Measurements from ENCODE around the gene PLA2G5. TPM values are rescaled to one million over a fixed set of nuclear protein-coding genes. Genes with fewer than 3 reads are reported as not detected.

The PLA2G5 gene
- total RNA-seq, 4 donors from 2014 or later: 0.87 to 4.7 (median 2.2) TPM

DNA sequence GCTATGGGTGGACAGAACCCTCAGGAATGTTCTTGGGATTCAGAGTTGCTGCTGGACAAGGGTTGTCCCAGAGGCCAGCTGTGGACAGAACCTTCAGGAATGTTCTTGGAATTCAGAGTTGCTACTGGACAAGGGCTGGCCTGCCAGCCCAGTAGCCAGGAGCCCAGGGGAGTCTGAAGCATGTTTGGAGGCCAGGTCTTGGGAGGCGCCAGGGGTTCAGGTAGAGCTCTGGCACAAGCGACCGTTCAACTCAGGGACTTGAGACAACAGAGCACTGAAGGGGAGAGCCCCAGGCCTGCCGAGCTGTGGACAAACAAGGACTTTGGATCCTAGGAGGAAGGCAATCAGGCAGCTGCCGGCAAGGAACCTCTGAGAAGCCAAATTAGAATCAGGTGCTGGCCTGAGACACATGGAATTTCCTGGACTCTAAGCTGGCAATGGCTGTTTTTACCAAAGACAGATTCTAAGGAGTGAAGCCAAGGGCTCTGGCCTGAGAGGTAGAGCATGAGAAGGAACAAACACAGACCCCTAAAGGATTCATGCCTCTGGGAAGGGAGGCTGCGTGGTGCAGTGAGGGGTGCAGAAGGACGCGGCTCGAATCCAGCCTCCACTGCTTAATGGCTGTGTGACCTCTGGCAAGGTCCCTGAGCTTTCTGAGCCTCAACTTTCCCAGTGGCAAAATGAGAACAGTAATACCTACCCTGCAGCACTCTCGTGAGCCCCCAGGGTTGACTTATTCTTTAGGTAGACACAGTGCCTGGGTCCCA is 13.4 kb downstream of the PLA2G5 start:
- no peak for TF ChIP-seq EP300 (IDR thresholded peaks at IDR 0.05)
- TF ChIP-seq, protein P1, sequence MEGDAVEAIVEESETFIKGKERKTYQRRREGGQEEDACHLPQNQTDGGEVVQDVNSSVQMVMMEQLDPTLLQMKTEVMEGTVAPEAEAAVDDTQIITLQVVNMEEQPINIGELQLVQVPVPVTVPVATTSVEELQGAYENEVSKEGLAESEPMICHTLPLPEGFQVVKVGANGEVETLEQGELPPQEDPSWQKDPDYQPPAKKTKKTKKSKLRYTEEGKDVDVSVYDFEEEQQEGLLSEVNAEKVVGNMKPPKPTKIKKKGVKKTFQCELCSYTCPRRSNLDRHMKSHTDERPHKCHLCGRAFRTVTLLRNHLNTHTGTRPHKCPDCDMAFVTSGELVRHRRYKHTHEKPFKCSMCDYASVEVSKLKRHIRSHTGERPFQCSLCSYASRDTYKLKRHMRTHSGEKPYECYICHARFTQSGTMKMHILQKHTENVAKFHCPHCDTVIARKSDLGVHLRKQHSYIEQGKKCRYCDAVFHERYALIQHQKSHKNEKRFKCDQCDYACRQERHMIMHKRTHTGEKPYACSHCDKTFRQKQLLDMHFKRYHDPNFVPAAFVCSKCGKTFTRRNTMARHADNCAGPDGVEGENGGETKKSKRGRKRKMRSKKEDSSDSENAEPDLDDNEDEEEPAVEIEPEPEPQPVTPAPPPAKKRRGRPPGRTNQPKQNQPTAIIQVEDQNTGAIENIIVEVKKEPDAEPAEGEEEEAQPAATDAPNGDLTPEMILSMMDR (IDR thresholded peaks at IDR 0.05): no peak
- TF ChIP-seq POLR2A (IDR thresholded peaks at IDR 0.05): no peak
- Histone ChIP-seq H3K36me3 (no peaks in the 10 kb centered on the region), H3K27me3 (no peaks in the 10 kb centered on the region), H3K4me1 (no peaks in the 10 kb centered on the region), H3K4me3 (no peak overlapping the region), H3K27ac (no peak overlapping the region), H3K9me3 (no peaks in the 10 kb centered on the region)
- DNase-seq (ENCODE audit: low spot score in 2 of 2): no peak
- 82 to 83% methylated on average over 10 of the region's 10 CpGs for WGBS, 2 donors

DNA sequence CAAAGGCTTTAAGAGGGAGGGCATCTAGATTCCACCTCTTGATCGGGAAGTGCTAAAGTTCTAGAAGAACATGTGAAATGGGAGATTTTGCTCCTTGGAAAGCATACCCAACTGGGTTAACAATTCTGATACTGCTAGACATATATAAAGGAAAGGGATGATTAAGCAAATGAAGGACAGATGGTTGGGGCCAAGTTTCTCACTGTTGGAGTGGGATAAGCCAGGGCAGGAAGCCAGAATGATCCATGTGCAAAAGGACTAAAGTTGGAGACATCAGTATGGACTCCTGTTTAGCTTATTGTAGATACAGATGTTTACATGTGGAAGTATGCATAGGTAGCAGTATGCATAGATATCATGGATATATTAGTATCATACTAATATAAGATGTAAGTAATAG is 16.8 kb downstream of the PLA2G5 start:
- TF ChIP-seq POLR2A (IDR thresholded peaks at IDR 0.05): no peak
- TF ChIP-seq EP300 (IDR thresholded peaks at IDR 0.05): no peak
- TF ChIP-seq, protein P1 (IDR thresholded peaks at IDR 0.05): no peak
- no peaks in the 10 kb centered on the region for H3K36me3 ChIP-seq
- DNase-seq (ENCODE audit: low spot score in 2 of 2): no peak
- no peaks in the 10 kb centered on the region for H3K4me1 ChIP-seq
- 85 to 93% methylated on average over 1 of the region's 1 CpG for WGBS, 2 donors
- H3K27me3 ChIP-seq: no peaks in the 10 kb centered on the region
- H3K9me3 ChIP-seq: no peaks in the 10 kb centered on the region
- H3K4me3 ChIP-seq: no peak overlapping the region
- H3K27ac ChIP-seq: no peak overlapping the region

DNA sequence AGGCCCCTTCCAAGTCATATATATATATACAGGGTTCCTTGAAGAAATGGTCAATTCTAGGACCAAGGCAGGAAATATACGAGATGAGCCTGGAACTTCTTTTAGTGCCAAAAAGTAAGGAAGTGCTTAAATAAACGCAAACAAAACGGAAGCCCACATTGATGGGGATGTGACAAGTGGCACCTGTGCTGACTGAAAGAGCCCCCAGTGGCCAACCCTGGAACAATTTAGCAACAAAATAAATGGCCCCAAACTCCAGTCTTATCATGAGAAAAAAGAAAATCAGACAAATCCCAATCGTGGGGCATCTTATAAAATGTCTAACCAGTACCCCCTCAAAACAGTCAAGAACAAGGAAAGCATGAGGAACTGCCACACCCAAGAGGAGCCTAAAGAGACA is 17.7 kb downstream of the PLA2G5 start:
- no peak for DNase-seq (ENCODE audit: low spot score in 2 of 2)
- WGBS, 2 donors: 65 to 73% methylated on average over 4 of the region's 4 CpGs
- no peaks in the 10 kb centered on the region for H3K27me3 ChIP-seq
- H3K4me1 ChIP-seq: no peaks in the 10 kb centered on the region
- TF ChIP-seq EP300 (IDR thresholded peaks at IDR 0.05): no peak
- TF ChIP-seq, protein P1 (IDR thresholded peaks at IDR 0.05): no peak
- TF ChIP-seq POLR2A (IDR thresholded peaks at IDR 0.05): no peak
- no peak overlapping the region for H3K27ac ChIP-seq
- no peaks in the 10 kb centered on the region for H3K9me3 ChIP-seq
- no peaks in the 10 kb centered on the region for H3K36me3 ChIP-seq
- H3K4me3 ChIP-seq: no peak overlapping the region

DNA sequence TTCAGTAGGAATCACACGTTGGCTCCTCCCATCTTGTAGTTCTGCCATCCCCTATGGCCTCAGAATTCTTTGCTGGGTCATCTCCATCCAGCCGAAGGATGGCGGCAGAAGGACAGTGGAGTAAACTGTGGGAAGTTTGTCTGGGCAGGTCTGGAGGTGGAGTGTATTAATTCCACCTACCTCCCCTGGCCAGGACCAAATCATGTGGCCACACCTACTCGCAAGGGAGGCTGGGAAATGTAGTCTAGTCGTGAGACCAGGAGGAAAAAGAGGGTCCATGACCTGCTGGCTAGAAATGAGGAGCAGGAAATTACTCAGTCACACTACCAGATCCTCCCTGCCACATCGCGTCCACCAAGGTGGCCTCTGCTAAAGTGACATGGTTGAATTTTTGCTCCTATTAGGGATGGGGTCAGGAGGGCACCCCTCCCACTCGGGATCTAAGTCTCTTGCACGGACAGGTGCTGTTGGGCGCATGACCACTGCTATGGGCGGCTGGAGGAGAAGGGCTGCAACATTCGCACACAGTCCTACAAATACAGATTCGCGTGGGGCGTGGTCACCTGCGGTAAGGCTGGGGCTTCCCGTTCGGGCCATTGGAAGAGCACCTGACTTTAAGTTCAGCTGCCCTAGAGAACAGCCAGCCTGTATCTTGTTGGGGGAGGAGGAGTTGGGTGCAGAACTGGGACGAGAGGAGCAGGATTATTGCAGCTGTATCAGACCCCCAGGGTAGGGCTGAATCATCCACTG is 19.5 kb downstream of the PLA2G5 start:
- no peaks in the 10 kb centered on the region for H3K27me3 ChIP-seq
- no peak for DNase-seq (ENCODE audit: low spot score in 2 of 2)
- H3K9me3 ChIP-seq: no peaks in the 10 kb centered on the region
- TF ChIP-seq POLR2A (IDR thresholded peaks at IDR 0.05): no peak
- TF ChIP-seq, protein P1 (IDR thresholded peaks at IDR 0.05): no peak
- no peak for TF ChIP-seq EP300 (IDR thresholded peaks at IDR 0.05)
- no peak overlapping the region for H3K4me3 ChIP-seq
- no peak overlapping the region for H3K27ac ChIP-seq
- H3K4me1 ChIP-seq: peaks cover 0 to 8% (median 0%) of the 10 kb centered on the region in 4 donors
- WGBS, 2 donors: 85 to 92% methylated on average over 19 of the region's 19 CpGs
- H3K36me3 ChIP-seq: no peaks in the 10 kb centered on the region

GRCh38 chr1:20090119-20090518 is 20.1 kb downstream of the PLA2G5 start:
- H3K36me3 ChIP-seq: no peaks in the 10 kb centered on the region

More at GRCh38 chr1:20090119-20090518, 20.1 kb downstream of the PLA2G5 start:
- Histone ChIP-seq H3K4me3 (no peak overlapping the region), H3K4me1 (peaks cover 0 to 8% (median 0%) of the 10 kb centered on the region in 4 donors), H3K27me3 (no peaks in the 10 kb centered on the region), H3K27ac (no peak overlapping the region), H3K9me3 (no peaks in the 10 kb centered on the region)
- no peak for DNase-seq (ENCODE audit: low spot score in 2 of 2)
- 87 to 93% methylated on average over 3 of the region's 3 CpGs for WGBS, 2 donors
- TF ChIP-seq EP300 (IDR thresholded peaks at IDR 0.05) (no peak), POLR2A (IDR thresholded peaks at IDR 0.05) (no peak)
- TF ChIP-seq, protein P1 (IDR thresholded peaks at IDR 0.05): no peak
